Urinary bladder (tissue), 4 donors: ENCODE measurements around the gene AFDN. TPM values are rescaled to one million over a fixed set of nuclear protein-coding genes. Genes with fewer than 3 reads are reported as not detected.

Source experiments
- DNase-seq: peaks from one replicate; pipeline ENCODE4 v3.0.0-alpha.2; 2015; ENCODE audit errors: extremely low spot score
- H3K27ac ChIP-seq: one replicate; pipeline ENCODE4 v1.5.1; 2013; ENCODE audit warnings: low read depth, mild to moderate bottlenecking, moderate library complexity
- H3K36me3 ChIP-seq: one replicate; pipeline ENCODE4 v1.6.1; 2013; ENCODE audit warnings: mild to moderate bottlenecking, moderate library complexity; ENCODE audit not compliant: insufficient read depth
- H3K4me1 ChIP-seq: one replicate; pipeline ENCODE4 v1.6.1; 2013; ENCODE audit warnings: mild to moderate bottlenecking, moderate library complexity; ENCODE audit not compliant: insufficient read depth
- H3K4me3 ChIP-seq: one replicate; pipeline ENCODE4 v1.5.1; 2013; ENCODE audit warnings: low read depth, low read length
- WGBS: extraction: QIAGEN DNeasy Blood & Tissue Kit; methylation state at CpG from one replicate; pipeline ENCODE4 v1.1.7; 2013; 5-methylcytosine and 5-hydroxymethylcytosine counted together
- polyA plus RNA-seq: library from polyadenylated mRNA; stranded (reverse); fragments of 200-250 nt; gene quantifications from one replicate; pipeline ENCODE4 v1.2.3, GENCODE V29; 2013
- total RNA-seq: library from RNA; depleted of rRNA; stranded (reverse); fragments of >200 nt; gene quantifications from one replicate; pipeline ENCODE4 v1.2.3, GENCODE V29; 2014
- donor health status: healthy with polysubstance abuse.
- donor health status: healthy.

AFDN gene
- total and polyA plus RNA-seq, 2 donors, result 29.6 to 177 TPM

- DNase-seq, result no peak
- H3K4me3 ChIP-seq, result no peak overlapping the region
- H3K36me3 ChIP-seq, result no peaks in the 10 kb centered on the region
- 68% methylated on average over 6 of the region's 6 CpGs for WGBS
- no peaks in the 10 kb centered on the region for H3K4me1 ChIP-seq
- H3K27ac ChIP-seq, result no peak overlapping the region
Measured at GRCh38 chr6:167789358-167789757, 37.4 kb upstream of the AFDN start.

- no peak overlapping the region for H3K4me3 ChIP-seq
- no peak overlapping the region for H3K27ac ChIP-seq
- DNase-seq, result no peak
- H3K36me3 ChIP-seq, result no peaks in the 10 kb centered on the region
- H3K4me1 ChIP-seq, result no peaks in the 10 kb centered on the region
- 91% methylated on average over 11 of the region's 11 CpGs for WGBS
Measured at GRCh38 chr6:167791091-167791779, 35.5 kb upstream of the AFDN start.

- Histone ChIP-seq H3K27ac (no peak overlapping the region), H3K4me3 (no peak overlapping the region), H3K36me3 (no peaks in the 10 kb centered on the region), H3K4me1 (no peaks in the 10 kb centered on the region)
- 87% methylated on average over 13 of the region's 13 CpGs for WGBS
- DNase-seq, result no peak
Measured at GRCh38 chr6:167791780-167792478, 34.8 kb upstream of the AFDN start.

GRCh38 chr6:167793421-167793820 lies 33.3 kb upstream of the AFDN start:
- DNase-seq, result no peak
- no peak overlapping the region for H3K4me3 ChIP-seq
- WGBS, result 71% methylated on average over 9 of the region's 9 CpGs
- H3K4me1 ChIP-seq, result no peaks in the 10 kb centered on the region
- no peaks in the 10 kb centered on the region for H3K36me3 ChIP-seq
- no peak overlapping the region for H3K27ac ChIP-seq

GRCh38 chr6:167794161-167795157 lies 32.3 kb upstream of the AFDN start:
- 92% methylated on average over 18 of the region's 18 CpGs for WGBS
- no peaks in the 10 kb centered on the region for H3K36me3 ChIP-seq
- no peak for DNase-seq
- H3K4me1 ChIP-seq, result no peaks in the 10 kb centered on the region
- no peak overlapping the region for H3K27ac ChIP-seq
- H3K4me3 ChIP-seq, result no peak overlapping the region

- H3K4me3 ChIP-seq, result no peak overlapping the region
- 79% methylated on average over 17 of the region's 17 CpGs for WGBS
- H3K27ac ChIP-seq, result no peak overlapping the region
- DNase-seq, result no peak
- H3K36me3 ChIP-seq, result no peaks in the 10 kb centered on the region
- no peaks in the 10 kb centered on the region for H3K4me1 ChIP-seq
Measured at GRCh38 chr6:167795321-167795811, 31.3 kb upstream of the AFDN start.

- Histone ChIP-seq H3K4me3 (no peak overlapping the region), H3K36me3 (no peaks in the 10 kb centered on the region), H3K27ac (no peak overlapping the region), H3K4me1 (no peaks in the 10 kb centered on the region)
- DNase-seq, result no peak
- WGBS, result 89% methylated on average over 10 of the region's 10 CpGs
Measured at GRCh38 chr6:167795874-167796191, 30.9 kb upstream of the AFDN start.

- no peak overlapping the region for H3K27ac ChIP-seq
- no peaks in the 10 kb centered on the region for H3K36me3 ChIP-seq
- H3K4me1 ChIP-seq, result no peaks in the 10 kb centered on the region
- WGBS, result 74% methylated on average over 43 of the region's 43 CpGs
- peak overlapping the region; percentile 11 for H3K4me3 ChIP-seq
- no peak for DNase-seq
Measured at GRCh38 chr6:167796192-167796981, 30.3 kb upstream of the AFDN start.

- Histone ChIP-seq H3K4me3 (peak overlapping the region; percentile 11), H3K4me1 (no peaks in the 10 kb centered on the region), H3K27ac (no peak overlapping the region), H3K36me3 (no peaks in the 10 kb centered on the region)
- WGBS, result 91% methylated on average over 31 of the region's 31 CpGs
- DNase-seq, result no peak
Measured at GRCh38 chr6:167797011-167797471, 29.7 kb upstream of the AFDN start.

GRCh38 chr6:167797476-167798265 lies 29.0 kb upstream of the AFDN start:
- WGBS, result 92% methylated on average over 20 of the region's 20 CpGs
- Histone ChIP-seq H3K4me3 (no peak overlapping the region), H3K36me3 (no peaks in the 10 kb centered on the region)

GRCh38 chr6:167798453-167798852 lies 28.3 kb upstream of the AFDN start:
- no peak overlapping the region for H3K4me3 ChIP-seq
- H3K27ac ChIP-seq, result no peak overlapping the region
- H3K36me3 ChIP-seq, result no peaks in the 10 kb centered on the region
- DNase-seq, result no peak
- no peaks in the 10 kb centered on the region for H3K4me1 ChIP-seq
- WGBS, result 57% methylated on average over 12 of the region's 12 CpGs

More at GRCh38 chr6:167797476-167798265, 29.0 kb upstream of the AFDN start:
- H3K27ac ChIP-seq, result no peak overlapping the region
- DNase-seq, result no peak
- no peaks in the 10 kb centered on the region for H3K4me1 ChIP-seq

GRCh38 chr6:167799033-167799821 lies 27.5 kb upstream of the AFDN start:
- DNase-seq, result no peak
- Histone ChIP-seq H3K27ac (no peak overlapping the region), H3K4me1 (no peaks in the 10 kb centered on the region), H3K4me3 (no peak overlapping the region), H3K36me3 (no peaks in the 10 kb centered on the region)
- WGBS, result 52% methylated on average over 23 of the region's 23 CpGs
